IPS-NIHi7 (cell line): Measurements from ENCODE around the gene ZNF440.

Source experiments
- DNase-seq: peaks from one replicate; pipeline ENCODE4 v3.0.0; 2012; ENCODE audit warnings: mixed read lengths; ENCODE audit errors: extremely low spot score

Gene ZNF440

GRCh38 chr19:11882606-11883005 lies 68.5 kb downstream of the ZNF440 start:
- no peak for DNase-seq
